ENCODE results near the gene PTBP2.

Gene PTBP2

DNA sequence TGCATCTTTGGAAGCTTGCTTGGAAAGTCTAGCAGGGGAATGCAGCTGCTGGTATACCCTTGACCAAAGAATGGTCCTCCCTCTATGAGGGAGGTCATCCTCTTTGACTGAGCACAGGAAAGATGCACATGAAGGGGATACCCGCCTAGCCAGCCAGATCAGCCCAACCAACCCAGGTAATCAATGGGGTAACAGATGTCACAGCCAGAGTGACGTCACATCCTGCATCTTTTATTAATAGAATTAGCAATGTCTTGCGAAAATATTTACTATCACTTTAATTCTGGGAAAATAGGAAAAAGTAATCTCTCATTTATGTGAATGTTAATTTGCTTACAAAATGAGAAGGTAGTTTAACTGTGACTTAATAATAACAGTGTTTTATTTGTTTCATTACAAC is 25.6 kb upstream of the PTBP2 start:
- no peak for TF ChIP-seq CTCF (IDR thresholded peaks at IDR 0.05; ENCODE audit: low read depth, low read length, missing control alignments)
- DNase-seq (ENCODE audit: extremely low read depth, low read depth), result no peak
- no peak overlapping the region for H3K4me3 ChIP-seq (replicated peaks; ENCODE audit: low read depth, low read length)

DNA sequence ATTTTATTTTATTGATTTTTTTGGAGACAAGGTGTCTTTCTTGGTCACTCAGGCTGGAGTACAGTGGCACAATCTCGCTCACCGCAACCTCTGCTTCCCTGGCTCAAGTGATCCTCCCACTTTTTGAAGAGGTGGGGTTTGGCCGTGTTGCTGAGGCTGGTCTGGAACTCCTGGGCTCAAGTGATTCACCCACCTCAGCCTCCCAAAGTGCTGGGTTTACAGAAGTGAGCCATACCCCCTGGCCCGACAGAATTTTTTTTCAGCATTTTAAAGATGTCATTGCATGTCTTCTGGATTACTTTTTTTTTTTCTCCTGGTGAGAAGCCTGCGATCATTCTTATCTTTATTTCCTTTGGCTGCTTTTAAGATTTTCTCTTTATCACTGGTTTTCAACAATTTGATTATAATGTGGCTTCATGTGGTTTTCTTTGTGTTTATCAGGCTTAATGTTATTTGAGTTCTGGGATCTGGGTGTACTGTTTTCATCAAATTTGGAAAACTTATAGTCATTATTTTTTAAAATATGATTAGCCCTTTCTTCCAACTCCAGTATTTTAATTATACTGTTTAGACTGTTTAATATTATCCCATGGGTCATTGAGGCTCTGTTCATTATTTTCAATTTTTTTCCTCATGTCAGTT is 23.1 kb upstream of the PTBP2 start:
- no peak for TF ChIP-seq CTCF (IDR thresholded peaks at IDR 0.05; ENCODE audit: low read depth, low read length, missing control alignments)
- no peak overlapping the region for H3K4me3 ChIP-seq (replicated peaks; ENCODE audit: low read depth, low read length)
- DNase-seq (ENCODE audit: extremely low read depth, low read depth), result no peak

DNA sequence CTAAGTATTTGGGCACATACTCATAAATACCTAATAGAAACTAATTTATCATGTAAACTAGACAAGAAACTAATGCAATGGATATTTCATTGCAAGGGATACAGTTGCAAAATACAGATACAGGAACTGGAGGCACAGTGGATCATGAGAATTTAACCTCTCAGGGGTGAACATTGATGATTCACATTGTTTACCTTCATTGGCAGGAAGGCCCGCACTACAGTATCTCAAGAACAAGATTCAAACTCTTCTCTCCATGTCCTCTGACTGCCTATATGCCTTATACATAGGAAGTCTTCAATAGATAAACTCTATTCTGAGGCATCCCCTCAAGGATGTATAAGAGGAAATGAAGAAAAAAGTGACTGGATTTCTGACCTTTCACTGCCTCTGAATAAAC is 18.4 kb upstream of the PTBP2 start:
- H3K4me3 ChIP-seq (replicated peaks; ENCODE audit: low read depth, low read length), result no peak overlapping the region
- no peak for DNase-seq (ENCODE audit: extremely low read depth, low read depth)
- no peak for TF ChIP-seq CTCF (IDR thresholded peaks at IDR 0.05; ENCODE audit: low read depth, low read length, missing control alignments)

- DNase-seq (ENCODE audit: extremely low read depth, low read depth), result no peak
- TF ChIP-seq CTCF (IDR thresholded peaks at IDR 0.05; ENCODE audit: low read depth, low read length, missing control alignments), result no peak
- H3K4me3 ChIP-seq (replicated peaks; ENCODE audit: low read depth, low read length), result no peak overlapping the region
Measured at GRCh38 chr1:96707023-96707422, 14.6 kb upstream of the PTBP2 start.

GRCh38 chr1:96708482-96708881 is 13.1 kb upstream of the PTBP2 start:
- no peak overlapping the region for H3K4me3 ChIP-seq (replicated peaks; ENCODE audit: low read depth, low read length)
- DNase-seq (ENCODE audit: extremely low read depth, low read depth), result no peak
- no peak for TF ChIP-seq CTCF (IDR thresholded peaks at IDR 0.05; ENCODE audit: low read depth, low read length, missing control alignments)

GRCh38 chr1:96710708-96711477 is 10.7 kb upstream of the PTBP2 start:
- no peak for TF ChIP-seq CTCF (IDR thresholded peaks at IDR 0.05; ENCODE audit: low read depth, low read length, missing control alignments)
- no peak for DNase-seq (ENCODE audit: extremely low read depth, low read depth)

More at GRCh38 chr1:96710708-96711477, 10.7 kb upstream of the PTBP2 start:
- H3K4me3 ChIP-seq (replicated peaks; ENCODE audit: low read depth, low read length), result no peak overlapping the region
